WTC11 (cell line): Measurements from ENCODE around the gene EEF2K. TPM values are rescaled to one million over a fixed set of nuclear protein-coding genes. Genes with fewer than 3 reads are reported as not detected.

Experiments
- ATAC-seq: fragments of 200-7000 bp; cut with Tn5 transposase; 2 replicates; pipeline ENCODE4 v1.10.0; 2021; ENCODE audit warnings: mild to moderate bottlenecking, moderate library complexity
- CTCF ChIA-PET: fragments of 300-600 bp; sonication (Branson Sonifier 250); formaldehyde crosslinking; loops from one replicate; lab custom pipeline; 2021; ENCODE audit warnings: antibody characterized with exemption; lab: Charles Lee
- POLR2A ChIA-PET: fragments of 350-600 bp; sonication (Branson Sonifier 250); formaldehyde crosslinking; loops from one replicate; lab custom pipeline; 2021; ENCODE audit warnings: antibody characterized with exemption; lab: Charles Lee
- DNase-seq: peaks from one replicate; pipeline ENCODE4 v3.0.0; 2021; ENCODE audit warnings: low spot score
- H3K27ac Mint-ChIP-seq: 2 replicates; pipeline ENCODE4 v1.8.0; 2021; ENCODE audit warnings: mixed read lengths
- H3K27me3 Mint-ChIP-seq: 2 replicates; pipeline ENCODE4 v1.8.0; 2021; ENCODE audit warnings: low read depth, mild to moderate bottlenecking, moderate library complexity, mixed read lengths
- H3K36me3 Mint-ChIP-seq: 2 replicates; pipeline ENCODE4 v1.8.0; 2021; ENCODE audit warnings: mixed read lengths
- H3K4me1 Mint-ChIP-seq: 2 replicates; pipeline ENCODE4 v1.8.0; 2022; ENCODE audit warnings: mixed read lengths
- H3K4me3 Mint-ChIP-seq: 2 replicates; pipeline ENCODE4 v1.8.0; 2021; ENCODE audit warnings: mild to moderate bottlenecking, moderate library complexity, mixed read lengths
- H3K9me3 Mint-ChIP-seq: 2 replicates; pipeline ENCODE4 v1.8.0; 2021; ENCODE audit warnings: mixed read lengths
- SOX15 ChIP-seq: fragments of 250-450 bp; sonication (Bioruptor Pico); IDR thresholded peaks from 2 replicates; pipeline ENCODE4 v1.9.0; 2021; ENCODE audit warnings: mild to moderate bottlenecking
- total RNA-seq: library from RNA; stranded (reverse); gene quantifications from 3 replicates; pipeline ENCODE4 v1.2.3, GENCODE V29; 2021

Gene EEF2K
- total RNA-seq, 1 experiment from 2014 or later = 26.7 TPM

DNA sequence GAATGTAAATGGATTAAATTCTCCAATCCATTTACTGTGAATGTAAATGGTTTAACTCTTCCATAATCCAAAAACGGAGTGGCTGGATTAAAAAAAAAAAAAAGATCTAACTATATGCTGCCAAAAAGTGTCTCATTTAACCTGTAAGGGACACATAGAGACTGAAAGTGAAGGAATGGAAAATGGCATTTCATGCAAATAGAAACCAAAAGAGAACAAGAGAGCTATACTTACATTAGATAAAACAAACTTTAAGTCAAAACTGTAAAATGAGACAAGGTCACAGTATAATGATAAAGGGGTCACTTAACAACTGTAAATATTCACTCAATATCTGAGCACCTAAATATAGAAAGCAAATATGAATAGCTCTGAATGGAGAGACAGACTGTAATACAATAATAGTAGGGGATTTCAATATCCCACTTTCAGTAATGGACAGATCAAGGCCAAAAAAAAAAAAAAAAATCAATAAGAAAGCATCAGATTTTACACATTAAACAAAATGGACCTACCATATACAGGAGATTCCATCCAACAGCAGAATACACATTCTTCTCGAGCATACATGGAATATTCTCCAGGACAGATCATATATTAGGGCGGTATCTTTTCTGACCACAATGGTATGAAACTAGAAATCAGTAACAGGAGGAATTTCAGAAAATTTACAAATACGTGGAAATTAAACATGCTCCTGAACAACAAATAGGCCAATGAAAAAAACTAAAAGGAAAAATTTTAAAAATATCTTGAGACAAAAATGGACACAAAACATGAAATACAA lies 132.0 kb downstream of the EEF2K start:
- POLR2A ChIA-PET = no interaction called here
- H3K36me3 Mint-ChIP-seq = peaks cover 61% of the 10 kb centered on the region
- peaks cover 43% of the 10 kb centered on the region for H3K9me3 Mint-ChIP-seq
- CTCF ChIA-PET = no interaction called here
- DNase-seq (no peak), ATAC-seq (no peak)
- no peak overlapping the region for H3K4me3 Mint-ChIP-seq
- H3K4me1 Mint-ChIP-seq = no peaks in the 10 kb centered on the region
- H3K27me3 Mint-ChIP-seq = peaks cover 4% of the 10 kb centered on the region
- no peak for TF ChIP-seq SOX15 (CRISPR knock-in tag)
- TF ChIP-seq, all 79 proteins: peak for 0
- H3K27ac Mint-ChIP-seq = no peak overlapping the region

Other genes starting within 250 kb of the EEF2K start
- gene PDZD9, start 205.2 kb upstream of the EEF2K start, total RNA-seq = not detected in 3 replicates
- gene MOSMO, start 198.2 kb upstream of the EEF2K start, total RNA-seq = 10.7 to 11.6 TPM (median 10.7 TPM) in 3 replicates
- 0.11 TPM in 1 of 3 replicates, not detected in the others for gene VWA3A, start 113.7 kb upstream of the EEF2K start, total RNA-seq
- 0.09 to 0.18 TPM (median 0.13 TPM) in 3 replicates for gene SDR42E2, start 43.8 kb upstream of the EEF2K start, total RNA-seq
- 62.2 to 73.5 TPM (median 68.0 TPM) in 3 replicates for gene POLR3E, start 91.1 kb downstream of the EEF2K start, total RNA-seq
- 25.4 to 40.9 TPM (median 29.1 TPM) in 3 replicates for gene CDR2, start 168.3 kb downstream of the EEF2K start, total RNA-seq